ENCODE data around the gene KIAA0232.

The KIAA0232 gene

GRCh38 chr4:6769989-6770420 lies 12.5 kb upstream of the KIAA0232 start:
- H3K27me3 ChIP-seq (ENCODE audit: control insufficient read depth, insufficient read depth, low read length), result no peaks in the 10 kb centered on the region
- no peak overlapping the region for H3K27ac ChIP-seq (ENCODE audit: low read depth, low read length)
- no peak overlapping the region for H3K9ac ChIP-seq (ENCODE audit: low read length)
- no peaks in the 10 kb centered on the region for H3K9me3 ChIP-seq (ENCODE audit: control insufficient read depth, insufficient read depth, low read depth, low read length)
- H3K4me1 ChIP-seq (ENCODE audit: control insufficient read depth, insufficient read depth, low read length), result peaks cover 19% of the 10 kb centered on the region
- no peaks in the 10 kb centered on the region for H3K36me3 ChIP-seq (ENCODE audit: control insufficient read depth, insufficient read depth, low read length)
- no peak overlapping the region for H3K4me3 ChIP-seq (ENCODE audit: low read depth, low read length)

GRCh38 chr4:6770581-6771228 lies 11.8 kb upstream of the KIAA0232 start:
- Histone ChIP-seq H3K27me3 (ENCODE audit: control insufficient read depth, insufficient read depth, low read length) (no peaks in the 10 kb centered on the region), H3K9ac (ENCODE audit: low read length) (no peak overlapping the region), H3K27ac (ENCODE audit: low read depth, low read length) (no peak overlapping the region), H3K9me3 (ENCODE audit: control insufficient read depth, insufficient read depth, low read depth, low read length) (no peaks in the 10 kb centered on the region), H3K4me3 (ENCODE audit: low read depth, low read length) (no peak overlapping the region), H3K4me1 (ENCODE audit: control insufficient read depth, insufficient read depth, low read length) (peaks cover 19% of the 10 kb centered on the region), H3K36me3 (ENCODE audit: control insufficient read depth, insufficient read depth, low read length) (no peaks in the 10 kb centered on the region)

DNA sequence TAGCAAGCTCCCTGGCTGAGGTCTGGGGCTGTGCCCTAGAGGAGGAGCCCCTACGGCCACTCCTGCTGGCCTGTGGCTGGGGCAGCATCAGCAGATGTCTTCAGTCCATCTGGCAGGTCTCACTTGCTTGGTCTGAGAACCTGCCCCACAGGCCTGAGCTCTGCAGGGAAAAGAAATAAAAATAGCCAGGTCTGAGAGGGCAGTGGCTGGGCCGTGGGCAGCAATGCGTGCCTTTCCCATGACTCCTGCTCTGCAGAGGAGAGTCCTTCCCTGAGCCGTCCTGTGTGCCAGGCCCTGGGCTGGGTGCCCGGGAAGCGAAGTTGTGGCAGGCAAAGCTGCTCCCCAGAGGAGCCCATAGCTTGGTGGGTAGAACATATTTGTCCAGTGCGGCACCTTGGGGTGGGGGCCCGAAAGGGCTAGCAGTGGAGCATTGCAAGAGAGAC lies 11.3 kb upstream of the KIAA0232 start:
- H3K36me3 ChIP-seq (ENCODE audit: control insufficient read depth, insufficient read depth, low read length), result no peaks in the 10 kb centered on the region
- no peaks in the 10 kb centered on the region for H3K9me3 ChIP-seq (ENCODE audit: control insufficient read depth, insufficient read depth, low read depth, low read length)
- H3K27ac ChIP-seq (ENCODE audit: low read depth, low read length), result no peak overlapping the region
- H3K4me1 ChIP-seq (ENCODE audit: control insufficient read depth, insufficient read depth, low read length), result peaks cover 19% of the 10 kb centered on the region
- no peak overlapping the region for H3K9ac ChIP-seq (ENCODE audit: low read length)
- H3K27me3 ChIP-seq (ENCODE audit: control insufficient read depth, insufficient read depth, low read length), result no peaks in the 10 kb centered on the region
- no peak overlapping the region for H3K4me3 ChIP-seq (ENCODE audit: low read depth, low read length)

DNA sequence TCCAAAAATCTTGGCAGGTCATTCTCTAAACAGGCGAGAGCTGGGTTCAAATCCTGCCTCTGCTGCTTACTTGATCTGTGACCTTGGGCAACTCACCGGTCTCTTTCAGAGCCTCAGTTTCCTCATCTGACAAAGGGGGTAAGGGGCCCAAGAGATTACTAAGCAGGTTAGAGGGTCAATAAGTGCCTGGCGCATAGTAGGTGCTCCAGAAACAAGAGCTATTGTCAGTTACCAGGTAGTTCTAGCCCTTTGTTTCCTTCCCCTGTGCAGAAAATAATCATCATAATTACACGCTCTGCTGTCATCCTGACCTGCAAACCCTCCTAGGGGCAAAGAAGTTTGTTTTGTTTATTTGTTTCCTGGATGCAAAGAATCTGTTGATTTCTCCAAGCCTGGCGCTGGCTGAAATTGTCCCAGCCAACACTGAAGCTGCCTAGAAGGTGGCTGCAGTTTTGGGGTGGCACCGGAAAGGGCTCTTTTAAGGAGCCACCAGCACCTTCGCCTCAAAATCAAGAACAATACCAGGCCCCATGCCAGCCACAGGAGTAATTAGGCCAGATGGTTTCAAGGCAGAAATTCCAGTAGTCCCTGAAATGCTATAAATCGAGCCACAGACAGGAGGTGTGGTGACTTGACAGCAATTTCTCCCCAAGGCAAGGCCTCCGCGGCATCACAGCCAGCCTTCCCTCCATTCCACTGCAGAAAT lies 10.2 kb upstream of the KIAA0232 start:
- Histone ChIP-seq H3K4me1 (ENCODE audit: control insufficient read depth, insufficient read depth, low read length) (peaks cover 19% of the 10 kb centered on the region), H3K36me3 (ENCODE audit: control insufficient read depth, insufficient read depth, low read length) (no peaks in the 10 kb centered on the region), H3K27me3 (ENCODE audit: control insufficient read depth, insufficient read depth, low read length) (no peaks in the 10 kb centered on the region), H3K4me3 (ENCODE audit: low read depth, low read length) (no peak overlapping the region), H3K9ac (ENCODE audit: low read length) (no peak overlapping the region), H3K9me3 (ENCODE audit: control insufficient read depth, insufficient read depth, low read depth, low read length) (no peaks in the 10 kb centered on the region), H3K27ac (ENCODE audit: low read depth, low read length) (no peak overlapping the region)

DNA sequence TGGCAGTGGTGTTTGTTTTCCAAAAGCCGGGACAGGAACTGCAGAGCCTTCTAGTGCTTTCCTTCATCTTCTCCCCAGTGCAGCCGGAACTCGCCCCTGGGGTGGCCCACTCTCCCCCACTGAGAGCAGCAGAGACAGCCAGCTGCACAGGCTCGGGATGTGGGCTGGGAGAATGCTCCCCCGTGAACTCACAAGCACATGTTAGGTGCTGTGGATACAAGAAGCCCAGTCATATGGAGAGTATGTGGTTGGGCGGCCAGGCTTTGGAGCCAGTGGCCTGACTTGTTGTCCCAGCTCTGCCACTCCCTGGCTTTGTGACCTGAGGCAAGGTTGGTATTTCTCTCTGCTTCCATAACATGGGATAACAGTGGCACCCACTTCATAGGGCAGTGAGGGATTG lies 9.4 kb upstream of the KIAA0232 start:
- no peaks in the 10 kb centered on the region for H3K36me3 ChIP-seq (ENCODE audit: control insufficient read depth, insufficient read depth, low read length)
- H3K4me1 ChIP-seq (ENCODE audit: control insufficient read depth, insufficient read depth, low read length), result peaks cover 13% of the 10 kb centered on the region; the same call in 1 of the 2 replicates
- no peak overlapping the region for H3K9ac ChIP-seq (ENCODE audit: low read length)
- H3K27ac ChIP-seq (ENCODE audit: low read depth, low read length), result no peak overlapping the region
- no peaks in the 10 kb centered on the region for H3K9me3 ChIP-seq (ENCODE audit: control insufficient read depth, insufficient read depth, low read depth, low read length)
- no peaks in the 10 kb centered on the region for H3K27me3 ChIP-seq (ENCODE audit: control insufficient read depth, insufficient read depth, low read length)
- no peak overlapping the region for H3K4me3 ChIP-seq (ENCODE audit: low read depth, low read length)

- H3K27me3 ChIP-seq (ENCODE audit: control insufficient read depth, insufficient read depth, low read length), result no peaks in the 10 kb centered on the region
- H3K4me1 ChIP-seq (ENCODE audit: control insufficient read depth, insufficient read depth, low read length), result 0 out of 2 replicates have a peak, but pooled peaks cover 6% of the 10 kb centered on the region
- H3K4me3 ChIP-seq (ENCODE audit: low read depth, low read length), result no peak overlapping the region
- H3K27ac ChIP-seq (ENCODE audit: low read depth, low read length), result no peak overlapping the region
- H3K36me3 ChIP-seq (ENCODE audit: control insufficient read depth, insufficient read depth, low read length), result no peaks in the 10 kb centered on the region
- no peak overlapping the region for H3K9ac ChIP-seq (ENCODE audit: low read length)
- no peaks in the 10 kb centered on the region for H3K9me3 ChIP-seq (ENCODE audit: control insufficient read depth, insufficient read depth, low read depth, low read length)
Measured at GRCh38 chr4:6773616-6774540, 8.6 kb upstream of the KIAA0232 start.

- Histone ChIP-seq H3K36me3 (ENCODE audit: control insufficient read depth, insufficient read depth, low read length) (no peaks in the 10 kb centered on the region), H3K4me3 (ENCODE audit: low read depth, low read length) (no peak overlapping the region), H3K9ac (ENCODE audit: low read length) (no peak overlapping the region), H3K4me1 (ENCODE audit: control insufficient read depth, insufficient read depth, low read length) (peaks cover 17% of the 10 kb centered on the region), H3K9me3 (ENCODE audit: control insufficient read depth, insufficient read depth, low read depth, low read length) (no peaks in the 10 kb centered on the region), H3K27me3 (ENCODE audit: control insufficient read depth, insufficient read depth, low read length) (no peaks in the 10 kb centered on the region), H3K27ac (ENCODE audit: low read depth, low read length) (no peak overlapping the region)
Measured at GRCh38 chr4:6775746-6776145, 6.8 kb upstream of the KIAA0232 start.

- H3K4me1 ChIP-seq (ENCODE audit: control insufficient read depth, insufficient read depth, low read length), result peaks cover 17% of the 10 kb centered on the region
Measured at GRCh38 chr4:6776920-6777635, 5.4 kb upstream of the KIAA0232 start.

DNA sequence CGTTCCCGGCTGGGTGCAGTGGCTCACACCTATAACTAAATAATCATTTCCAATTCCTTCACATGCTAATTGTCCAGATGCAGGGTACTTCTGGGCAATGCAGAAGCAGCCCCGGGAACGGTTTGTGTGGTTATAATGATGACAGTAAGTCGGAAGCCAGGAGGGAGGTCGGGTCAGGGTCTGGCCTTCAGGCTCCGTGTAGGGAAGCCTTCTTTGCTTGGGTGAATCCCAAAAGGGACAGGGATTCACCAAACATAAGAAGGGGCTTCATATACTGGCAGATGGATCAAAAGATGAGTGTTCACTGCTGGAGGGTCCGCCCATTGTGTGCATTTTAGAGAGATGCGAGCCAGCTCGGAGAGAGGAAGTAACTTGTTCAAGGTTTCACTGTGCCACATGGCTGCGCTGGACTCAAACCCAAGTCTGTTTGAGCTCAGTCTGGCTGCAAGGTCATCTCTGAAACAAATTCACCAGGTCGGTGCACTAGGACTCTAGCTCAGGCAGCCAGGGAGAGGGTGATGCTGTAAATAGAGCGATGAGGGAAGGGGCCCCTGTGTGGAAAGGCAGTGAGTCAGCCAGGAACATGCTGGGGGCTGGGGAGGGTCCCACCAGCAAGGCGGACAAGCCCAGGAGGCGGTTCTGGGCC lies 4.8 kb upstream of the KIAA0232 start:
- peaks cover 16% of the 10 kb centered on the region for H3K4me1 ChIP-seq (ENCODE audit: control insufficient read depth, insufficient read depth, low read length)
- no peak overlapping the region for H3K9ac ChIP-seq (ENCODE audit: low read length)
- H3K36me3 ChIP-seq (ENCODE audit: control insufficient read depth, insufficient read depth, low read length), result no peaks in the 10 kb centered on the region
- no peak overlapping the region for H3K4me3 ChIP-seq (ENCODE audit: low read depth, low read length)
- H3K9me3 ChIP-seq (ENCODE audit: control insufficient read depth, insufficient read depth, low read depth, low read length), result no peaks in the 10 kb centered on the region
- H3K27me3 ChIP-seq (ENCODE audit: control insufficient read depth, insufficient read depth, low read length), result 0 out of 2 replicates have a peak, but pooled peaks cover 6% of the 10 kb centered on the region
- H3K27ac ChIP-seq (ENCODE audit: low read depth, low read length), result no peak overlapping the region

More at GRCh38 chr4:6776920-6777635, 5.4 kb upstream of the KIAA0232 start:
- no peaks in the 10 kb centered on the region for H3K9me3 ChIP-seq (ENCODE audit: control insufficient read depth, insufficient read depth, low read depth, low read length)
- H3K27ac ChIP-seq (ENCODE audit: low read depth, low read length), result no peak overlapping the region
- H3K36me3 ChIP-seq (ENCODE audit: control insufficient read depth, insufficient read depth, low read length), result no peaks in the 10 kb centered on the region
- H3K4me3 ChIP-seq (ENCODE audit: low read depth, low read length), result no peak overlapping the region
- H3K9ac ChIP-seq (ENCODE audit: low read length), result no peak overlapping the region
- 0 out of 2 replicates have a peak, but pooled peaks cover 6% of the 10 kb centered on the region for H3K27me3 ChIP-seq (ENCODE audit: control insufficient read depth, insufficient read depth, low read length)

- Histone ChIP-seq H3K4me1 (ENCODE audit: control insufficient read depth, insufficient read depth, low read length) (peaks cover 11% of the 10 kb centered on the region), H3K9ac (ENCODE audit: low read length) (no peak overlapping the region), H3K27ac (ENCODE audit: low read depth, low read length) (no peak overlapping the region), H3K4me3 (ENCODE audit: low read depth, low read length) (no peak overlapping the region), H3K36me3 (ENCODE audit: control insufficient read depth, insufficient read depth, low read length) (no peaks in the 10 kb centered on the region), H3K27me3 (ENCODE audit: control insufficient read depth, insufficient read depth, low read length) (0 out of 2 replicates have a peak, but pooled peaks cover 6% of the 10 kb centered on the region), H3K9me3 (ENCODE audit: control insufficient read depth, insufficient read depth, low read depth, low read length) (no peaks in the 10 kb centered on the region)
Measured at GRCh38 chr4:6778435-6778834, 4.1 kb upstream of the KIAA0232 start.
